HUES48 (cell line): Measurements from ENCODE around the gene SMPD1.

ENCODE experiments used
- H3K27ac ChIP-seq: one replicate; pipeline ENCODE4 v1.7.0; 2013; ENCODE audit warnings: low read depth, low read length, inconsistent platforms
- H3K27me3 ChIP-seq: 2 replicates; pipeline ENCODE4 v1.6.1; 2013; ENCODE audit warnings: mild to moderate bottlenecking, low read length; ENCODE audit not compliant: control insufficient read depth, insufficient read depth
- H3K36me3 ChIP-seq: 2 replicates; pipeline ENCODE4 v1.6.1; 2013; ENCODE audit warnings: low read length; ENCODE audit not compliant: control insufficient read depth, insufficient read depth
- H3K4me1 ChIP-seq: 2 replicates; pipeline ENCODE4 v1.6.1; 2013; ENCODE audit warnings: mild to moderate bottlenecking, low read length; ENCODE audit not compliant: control insufficient read depth, insufficient read depth
- H3K4me3 ChIP-seq: 2 replicates; pipeline ENCODE4 v1.5.1; 2013; ENCODE audit warnings: mild to moderate bottlenecking, low read depth, low read length
- H3K9ac ChIP-seq: 2 replicates; pipeline ENCODE4 v1.6.1; 2013; ENCODE audit warnings: mild to moderate bottlenecking, low read depth, low read length, moderate library complexity
- H3K9me3 ChIP-seq: 2 replicates; pipeline ENCODE4 v1.6.1; 2013; ENCODE audit warnings: low read length; ENCODE audit not compliant: control insufficient read depth, insufficient read depth

The SMPD1 gene

GRCh38 chr11:6362185-6362872 lies 27.9 kb upstream of the SMPD1 start:
- no peak overlapping the region for H3K27ac ChIP-seq
- H3K27me3 ChIP-seq = no peaks in the 10 kb centered on the region
- H3K4me1 ChIP-seq = 0 out of 2 replicates have a peak, but pooled peaks cover 3% of the 10 kb centered on the region
- H3K36me3 ChIP-seq = no peaks in the 10 kb centered on the region
- no peak overlapping the region for H3K9ac ChIP-seq
- H3K4me3 ChIP-seq = no peak overlapping the region
- no peaks in the 10 kb centered on the region for H3K9me3 ChIP-seq

DNA sequence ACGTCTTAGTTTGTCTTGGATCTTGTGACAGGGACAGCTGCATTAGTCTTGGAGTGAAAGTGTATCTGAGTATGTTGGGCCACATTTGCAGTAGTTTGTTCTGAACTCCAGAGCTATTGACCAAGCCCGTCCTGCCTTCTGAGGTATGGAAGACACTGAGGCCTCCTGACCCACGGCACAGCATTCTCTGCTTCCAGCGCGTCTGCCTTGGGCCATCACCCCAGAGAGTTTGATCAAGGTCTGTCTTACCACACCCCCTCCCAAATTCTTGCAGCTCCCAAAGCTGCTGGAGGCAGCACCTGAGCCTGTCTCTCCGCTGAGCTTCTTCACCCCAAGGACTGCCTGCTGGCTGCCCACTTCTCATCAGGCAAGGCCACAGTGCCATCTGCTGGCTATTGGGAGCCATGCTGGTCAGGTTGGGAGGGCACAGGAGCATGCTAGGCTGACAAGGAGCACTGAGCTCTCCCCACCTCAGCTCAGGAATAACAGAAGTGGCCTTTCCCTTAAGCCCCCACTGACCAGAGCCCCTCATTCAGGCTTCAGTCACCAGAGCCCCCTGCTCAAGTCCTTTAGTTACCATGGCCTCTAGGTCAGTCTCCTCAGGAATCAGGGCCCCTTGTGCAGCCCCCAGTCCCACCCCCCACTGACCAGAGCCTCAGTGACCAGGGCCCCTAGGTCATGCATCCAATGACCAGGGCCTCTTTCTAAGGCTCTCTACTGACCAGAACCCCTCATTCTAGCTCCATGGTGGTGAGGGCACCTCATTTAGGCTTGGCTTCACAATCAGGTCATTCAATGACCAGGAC lies 27.2 kb upstream of the SMPD1 start:
- H3K4me3 ChIP-seq = no peak overlapping the region
- H3K4me1 ChIP-seq = 0 out of 2 replicates have a peak, but pooled peaks cover 3% of the 10 kb centered on the region
- H3K27me3 ChIP-seq = no peaks in the 10 kb centered on the region
- no peaks in the 10 kb centered on the region for H3K36me3 ChIP-seq
- H3K27ac ChIP-seq = no peak overlapping the region
- no peak overlapping the region for H3K9ac ChIP-seq
- no peaks in the 10 kb centered on the region for H3K9me3 ChIP-seq

DNA sequence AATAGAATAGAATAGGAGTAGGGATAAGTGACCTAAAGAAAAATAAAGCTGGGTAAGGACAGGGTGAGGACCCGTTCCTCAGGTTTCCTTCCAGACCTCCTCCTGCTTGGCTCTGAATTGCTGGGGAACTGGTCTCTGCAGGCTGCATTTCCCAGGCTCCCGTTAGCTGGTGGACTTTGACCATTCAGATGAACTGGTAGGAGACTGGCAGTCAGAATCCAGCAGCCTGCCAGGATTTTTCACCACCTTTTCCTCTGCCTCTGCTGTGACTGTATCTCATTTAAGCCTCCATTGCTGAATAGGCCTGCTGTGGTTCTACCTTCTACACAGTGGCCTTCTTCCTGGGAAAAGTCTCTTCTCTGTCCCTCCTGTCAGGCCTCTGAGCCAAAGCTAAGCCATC lies 24.6 kb upstream of the SMPD1 start:
- H3K4me1 ChIP-seq = 0 out of 2 replicates have a peak, but pooled peaks cover 3% of the 10 kb centered on the region
- H3K4me3 ChIP-seq = no peak overlapping the region
- H3K9ac ChIP-seq = no peak overlapping the region
- no peak overlapping the region for H3K27ac ChIP-seq
- H3K27me3 ChIP-seq = no peaks in the 10 kb centered on the region
- no peaks in the 10 kb centered on the region for H3K36me3 ChIP-seq
- no peaks in the 10 kb centered on the region for H3K9me3 ChIP-seq

GRCh38 chr11:6371825-6372224 lies 18.4 kb upstream of the SMPD1 start:
- H3K27ac ChIP-seq = no peak overlapping the region
- H3K9ac ChIP-seq = no peak overlapping the region
- peaks cover 7% of the 10 kb centered on the region for H3K4me1 ChIP-seq

DNA sequence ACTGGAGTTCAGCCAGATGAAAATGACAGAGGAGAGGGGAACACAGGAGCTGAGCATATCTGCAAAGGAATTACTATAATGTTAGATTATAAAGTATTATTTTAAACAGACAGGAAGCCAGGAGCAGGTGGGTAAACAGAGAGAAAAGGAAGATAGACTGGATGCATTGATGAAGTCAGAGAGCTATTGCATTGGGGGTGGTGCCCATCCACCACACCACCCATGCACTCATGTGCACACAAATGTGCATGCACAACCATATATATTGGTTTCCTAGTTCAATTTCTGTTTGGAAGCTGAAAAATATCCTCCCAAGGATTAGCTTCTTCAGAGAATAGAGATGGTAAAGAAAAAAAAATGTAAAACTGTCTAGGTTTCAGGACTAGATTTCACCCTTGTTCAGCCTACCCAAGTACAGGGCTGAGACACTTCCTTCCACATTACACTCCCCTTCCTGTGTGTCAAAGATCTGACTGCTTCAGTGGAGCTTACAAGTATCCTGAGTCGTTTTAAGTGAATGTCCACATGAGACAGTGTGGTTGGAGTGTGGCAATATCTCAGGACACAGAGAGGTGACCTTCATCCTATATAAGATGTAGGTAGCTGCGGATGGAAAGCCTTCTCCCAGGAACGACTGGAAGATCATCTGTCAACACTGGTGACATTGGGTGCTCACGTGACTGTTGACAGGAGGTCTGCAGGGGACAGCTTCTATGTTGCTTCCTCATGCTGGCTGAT lies 12.2 kb upstream of the SMPD1 start:
- Histone ChIP-seq H3K36me3 (no peaks in the 10 kb centered on the region), H3K9ac (no peak overlapping the region), H3K9me3 (no peaks in the 10 kb centered on the region), H3K27me3 (no peaks in the 10 kb centered on the region), H3K27ac (no peak overlapping the region), H3K4me1 (peaks cover 13% of the 10 kb centered on the region), H3K4me3 (no peak overlapping the region)

More at GRCh38 chr11:6371825-6372224, 18.4 kb upstream of the SMPD1 start:
- H3K36me3 ChIP-seq = no peaks in the 10 kb centered on the region
- H3K27me3 ChIP-seq = no peaks in the 10 kb centered on the region
- no peak overlapping the region for H3K4me3 ChIP-seq
- no peaks in the 10 kb centered on the region for H3K9me3 ChIP-seq

- H3K36me3 ChIP-seq = no peaks in the 10 kb centered on the region
- H3K9ac ChIP-seq = no peak overlapping the region
Observed at GRCh38 chr11:6378640-6378989, 11.7 kb upstream of the SMPD1 start.

DNA sequence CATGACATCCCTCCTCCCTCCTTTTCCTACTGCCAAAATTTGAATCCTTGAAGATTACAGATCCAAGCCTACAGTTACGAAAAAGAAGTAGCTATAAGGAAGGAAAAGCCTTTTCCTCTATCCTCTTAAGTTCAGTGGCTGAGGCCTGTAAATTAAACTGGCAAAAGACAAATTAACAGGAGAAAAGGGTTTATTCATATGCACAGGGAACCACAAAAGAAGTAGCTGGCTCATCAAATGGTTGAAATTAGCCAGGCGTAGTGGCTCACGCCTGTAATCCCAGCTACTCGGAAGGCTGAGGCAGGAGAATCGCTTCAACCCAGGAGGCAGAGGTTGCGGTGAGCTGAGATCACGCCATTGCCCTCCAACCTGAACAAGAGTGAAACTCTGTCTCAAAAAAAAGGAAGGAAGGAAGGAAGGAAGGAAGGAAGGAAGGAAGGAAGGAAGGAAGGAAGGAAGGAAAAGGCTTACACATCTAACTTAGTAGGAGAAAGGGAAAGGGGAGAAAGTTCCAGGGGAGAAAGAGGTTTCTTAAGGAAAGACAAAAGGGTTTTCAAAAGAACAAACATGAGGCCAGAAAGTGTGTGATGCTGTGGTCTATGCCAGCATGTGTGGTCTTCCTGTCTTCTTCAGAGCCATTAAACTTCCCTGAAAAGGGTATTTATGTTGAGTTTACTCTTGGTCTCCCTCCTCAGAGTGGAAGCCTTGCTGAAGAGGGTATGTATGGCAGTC lies 5.1 kb upstream of the SMPD1 start:
- no peak overlapping the region for H3K4me3 ChIP-seq
- H3K36me3 ChIP-seq = no peaks in the 10 kb centered on the region
- no peaks in the 10 kb centered on the region for H3K27me3 ChIP-seq
- H3K27ac ChIP-seq = peak overlapping the region; percentile 37
- H3K4me1 ChIP-seq = peaks cover 47% of the 10 kb centered on the region
- H3K9ac ChIP-seq = peak overlapping the region; percentile 9; the same call in 1 of the 2 replicates
- no peaks in the 10 kb centered on the region for H3K9me3 ChIP-seq

More at GRCh38 chr11:6378640-6378989, 11.7 kb upstream of the SMPD1 start:
- H3K27me3 ChIP-seq = no peaks in the 10 kb centered on the region
- H3K4me1 ChIP-seq = peaks cover 13% of the 10 kb centered on the region
- no peak overlapping the region for H3K27ac ChIP-seq
- H3K4me3 ChIP-seq = no peak overlapping the region
- no peaks in the 10 kb centered on the region for H3K9me3 ChIP-seq

DNA sequence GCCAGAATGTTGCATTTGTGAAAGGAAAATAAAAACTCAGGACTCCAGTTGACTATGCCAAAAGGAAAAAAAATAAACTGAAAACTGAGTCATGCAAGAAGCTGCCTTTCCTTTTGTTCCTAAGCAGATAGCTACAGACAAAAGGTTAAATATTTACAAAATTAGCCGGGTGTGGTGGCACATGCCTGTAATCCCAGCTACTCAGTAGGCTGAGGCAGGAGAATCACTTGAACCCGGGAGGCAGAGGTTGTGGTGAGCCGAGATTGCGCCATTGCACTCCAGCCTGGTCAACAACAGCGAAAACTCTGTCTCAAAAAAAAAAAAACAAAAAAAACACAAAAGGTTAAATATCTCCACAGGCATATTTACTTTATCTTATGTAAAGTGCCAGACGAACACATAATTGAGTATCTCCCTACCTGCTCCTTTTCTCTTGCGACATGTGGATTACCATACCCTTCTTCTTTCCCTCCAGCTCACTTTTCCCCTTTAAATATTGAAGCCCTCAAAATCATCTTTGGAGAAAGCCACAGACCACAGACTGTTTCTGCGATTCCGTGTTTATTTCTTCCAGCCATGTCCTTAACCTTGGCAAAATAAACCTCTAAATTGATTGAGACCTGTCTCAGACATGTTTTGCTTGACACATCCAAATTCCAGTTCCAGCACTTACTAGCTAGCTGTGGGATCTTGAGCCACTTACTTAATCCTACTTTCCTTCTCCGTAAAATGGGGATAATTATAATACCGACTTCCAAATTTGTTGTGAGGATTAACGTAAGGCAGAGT lies 2.3 kb upstream of the SMPD1 start:
- Histone ChIP-seq H3K36me3 (no peaks in the 10 kb centered on the region), H3K27ac (peak overlapping the region; percentile 49), H3K9ac (no peak overlapping the region), H3K4me1 (peaks cover 36% of the 10 kb centered on the region), H3K27me3 (peaks cover 4% of the 10 kb centered on the region), H3K9me3 (no peaks in the 10 kb centered on the region), H3K4me3 (no peak overlapping the region)

DNA sequence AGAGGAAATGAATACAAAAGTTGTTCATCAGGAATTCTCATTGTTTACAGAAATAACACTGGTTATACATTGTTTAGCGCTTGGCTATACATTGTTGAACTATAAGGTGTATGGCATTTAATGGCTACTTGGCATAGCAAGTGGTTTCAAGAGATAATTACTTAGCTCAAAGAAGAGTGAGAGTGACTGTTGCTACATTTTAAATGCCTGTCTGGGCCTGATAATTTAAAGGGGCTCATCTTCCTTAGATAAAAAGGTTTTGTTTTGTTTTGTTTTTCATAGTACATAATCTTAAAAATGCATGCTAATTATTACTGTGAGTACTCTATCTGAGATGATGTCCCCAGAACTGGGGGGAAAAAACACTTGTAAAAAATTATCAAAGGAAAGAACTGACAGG lies 1.5 kb upstream of the SMPD1 start:
- Histone ChIP-seq H3K4me1 (peaks cover 36% of the 10 kb centered on the region), H3K36me3 (no peaks in the 10 kb centered on the region), H3K9me3 (no peaks in the 10 kb centered on the region), H3K27me3 (peaks cover 4% of the 10 kb centered on the region), H3K9ac (no peak overlapping the region), H3K27ac (no peak overlapping the region), H3K4me3 (no peak overlapping the region)
